SK-N-SH (cell line): ENCODE results near the gene BLOC1S6. TPM values are rescaled to one million over a fixed set of nuclear protein-coding genes. Genes with fewer than 3 reads are reported as not detected.

Source experiments
- CTCF ChIA-PET: fragments of 300-600, 350-600 bp; formaldehyde crosslinking; extraction: SDS; loops from one replicate; lab custom pipeline; 2021; lab: Yijun Ruan, JAX
- POLR2A ChIA-PET: fragments of 350-600 bp; sonication (Branson Sonifier 250); formaldehyde crosslinking; extraction: SDS; loops from one replicate; lab custom pipeline; 2020; ENCODE audit warnings: antibody characterized with exemption, inconsistent platforms; lab: Yijun Ruan, JAX
- DNase-seq: peaks from one replicate; pipeline ENCODE4 v3.0.0; 2012
- H2AFZ ChIP-seq: fragments of 200-600 bp; sonication (generic); 2 replicates; pipeline ENCODE4 v1.8.1; 2016; ENCODE audit warnings: antibody characterized with exemption, mild to moderate bottlenecking, low read depth
- H3F3A ChIP-seq: fragments of 200-600 bp; sonication (generic); replicated peaks from 2 replicates; pipeline ENCODE3; 2016; ENCODE audit warnings: antibody characterized with exemption, mild to moderate bottlenecking; ENCODE audit not compliant: insufficient read depth
- H3K27ac ChIP-seq, 2 experiments: fragments of 200-500 bp in 1 of 2; fragments of 200-600 bp in 1 of 2; sonication (Bioruptor generic) in 1 of 2; sonication (generic), shearing (Covaris generic) in 1 of 2; 2 replicates each; pipeline versions ENCODE4 v1.5.1 to v1.6.1; 2014 to 2016; ENCODE audit warnings: low read depth in 2 of 2, inconsistent platforms in 1 of 2, low read length in 1 of 2, mild to moderate bottlenecking in 1 of 2, mixed read lengths in 1 of 2
- H3K27me3 ChIP-seq: fragments of 200-600 bp; sonication (generic), shearing (Covaris generic); 2 replicates; pipeline ENCODE4 v1.6.1; 2016; ENCODE audit warnings: mixed run types; ENCODE audit not compliant: insufficient read depth
- H3K36me3 ChIP-seq, 2 experiments: fragments of 200-500 bp in 1 of 2; fragments of 200-600 bp in 1 of 2; sonication (Bioruptor generic) in 1 of 2; sonication (generic) in 1 of 2; replicated peaks in 1 of 2; 2 replicates each; pipeline versions ENCODE3 to v1.5.1; 2014 to 2016; ENCODE audit warnings: low read length in 1 of 2, mild to moderate bottlenecking in 1 of 2; ENCODE audit not compliant: insufficient read depth in 2 of 2, control insufficient read depth in 1 of 2
- H3K4me1 ChIP-seq, 2 experiments: fragments of 200-500 bp in 1 of 2; fragments of 200-600 bp in 1 of 2; sonication (Bioruptor generic) in 1 of 2; sonication (generic), shearing (Covaris generic) in 1 of 2; 2 replicates each; pipeline versions ENCODE4 v1.5.1 to v1.6.1; 2014 to 2016; ENCODE audit warnings: low read depth in 1 of 2, low read length in 1 of 2, mixed run types in 1 of 2; ENCODE audit not compliant: insufficient read depth in 2 of 2, control insufficient read depth in 1 of 2
- H3K4me2 ChIP-seq: fragments of 200-600 bp; sonication (generic), shearing (Covaris generic); 2 replicates; pipeline ENCODE4 v1.6.1; 2017; ENCODE audit warnings: mixed run types
- H3K4me3 ChIP-seq, 2 experiments: fragments of 200-500 bp in 1 of 2; fragments of 200-600 bp in 1 of 2; sonication (Bioruptor generic) in 1 of 2; sonication (generic), shearing (Covaris generic) in 1 of 2; 2 replicates each; pipeline versions ENCODE4 v1.5.1 to v1.8.1; 2014 to 2016; ENCODE audit warnings: low read depth in 2 of 2, inconsistent platforms in 1 of 2, low read length in 1 of 2, mild to moderate bottlenecking in 1 of 2, mixed read lengths in 1 of 2, moderate library complexity in 1 of 2
- H3K79me2 ChIP-seq: fragments of 200-600 bp; sonication (generic); 2 replicates; pipeline ENCODE4 v1.8.1; 2017; ENCODE audit warnings: mild to moderate bottlenecking; ENCODE audit not compliant: insufficient read depth
- H3K9ac ChIP-seq: fragments of 200-600 bp; sonication (generic); 2 replicates; pipeline ENCODE4 v1.6.1; 2017; ENCODE audit warnings: mixed run types
- H3K9me2 ChIP-seq: fragments of 200-600 bp; sonication (generic); 2 replicates; pipeline ENCODE4 v1.6.1; 2017; ENCODE audit warnings: mixed run types
- H3K9me3 ChIP-seq: fragments of 200-600 bp; sonication (generic); 2 replicates; pipeline ENCODE4 v1.6.1; 2017; ENCODE audit warnings: mixed run types, mild to moderate bottlenecking, moderate library complexity
- H4K20me1 ChIP-seq: fragments of 200-600 bp; sonication (generic); 2 replicates; pipeline ENCODE4 v1.6.1; 2017; ENCODE audit warnings: mild to moderate bottlenecking, mixed run types; ENCODE audit not compliant: insufficient read depth
- ELF1 ChIP-seq: IDR thresholded peaks from 2 replicates; pipeline ENCODE4 v1.4.0; 2012
- FOXJ3 ChIP-seq: sonication (generic); formaldehyde crosslinking; IDR thresholded peaks from 2 replicates; pipeline ENCODE4 v1.5.1; 2020; ENCODE audit warnings: mild to moderate bottlenecking, missing genetic modification reagents
- FOXM1 ChIP-seq: IDR thresholded peaks from 2 replicates; pipeline ENCODE4 v1.4.0; 2012; ENCODE audit warnings: low read depth, mild to moderate bottlenecking
- GABPA ChIP-seq: IDR thresholded peaks from 2 replicates; pipeline ENCODE4 v1.4.0; 2012; ENCODE audit warnings: low read depth, mild to moderate bottlenecking
- JUND ChIP-seq: IDR thresholded peaks from 2 replicates; pipeline ENCODE4 v1.4.0; 2012
- RAD21 ChIP-seq: IDR thresholded peaks from 2 replicates; pipeline ENCODE4 v1.6.1; 2012; ENCODE audit warnings: mild to moderate bottlenecking, low read length
- RCOR1 ChIP-seq: fragments of 150-350 bp; IDR thresholded peaks from 2 replicates; pipeline ENCODE4 v1.6.1; 2017; ENCODE audit warnings: antibody characterized with exemption, low read length
- TEAD4 ChIP-seq: IDR thresholded peaks from 2 replicates; pipeline ENCODE4 v1.4.0; 2012; ENCODE audit warnings: mild to moderate bottlenecking, borderline replicate concordance; ENCODE audit not compliant: insufficient read depth
- WGBS: methylation state at CpG from one replicate; pipeline ENCODE4 v1.1.6; 2017; ENCODE audit warnings: low lambda C conversion rate; 5-methylcytosine and 5-hydroxymethylcytosine counted together
- polyA plus RNA-seq, 3 experiments: library from polyadenylated mRNA; depleted of rRNA; stranded (reverse); fragments of >200 nt; gene quantifications; 2 replicates each; pipeline ENCODE4 v1.2.3, GENCODE V29; 2012
- TF ChIP-seq, protein P1 (sequence below): fragments of 150-350 bp; IDR thresholded peaks from 2 replicates; pipeline ENCODE4 v1.6.1; 2017; ENCODE audit warnings: antibody characterized with exemption, low read length, low read depth, borderline replicate concordance
- TF ChIP-seq, protein P2 (sequence below): IDR thresholded peaks from 2 replicates; pipeline ENCODE4 v1.4.0; 2012; ENCODE audit warnings: low read depth, borderline replicate concordance

BLOC1S6 gene
- polyA plus RNA-seq, 1 of the 3 experiments (the other 2 are of a cell fraction): 11.3 TPM

DNA sequence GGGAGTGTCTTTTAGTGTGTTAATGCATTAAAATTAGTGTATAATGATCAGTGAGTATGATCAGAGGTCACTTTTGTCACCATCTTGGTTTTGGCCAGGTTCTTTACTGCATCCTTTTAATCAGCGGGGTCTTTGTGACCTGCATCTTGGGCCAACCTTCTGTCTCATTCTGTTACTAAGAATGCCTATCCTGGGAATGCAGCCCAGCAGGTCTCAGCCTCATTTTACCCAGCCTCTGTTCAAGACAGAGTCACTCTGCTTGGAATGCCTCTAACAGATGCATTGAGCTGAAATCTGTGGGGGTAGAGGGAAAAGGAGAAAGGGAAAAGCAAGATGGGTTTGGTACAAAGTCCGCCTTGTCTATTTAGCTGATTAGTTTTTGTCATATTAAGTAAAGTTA is 5.3 kb upstream of the BLOC1S6 start (continued):
- TF ChIP-seq, protein P1, sequence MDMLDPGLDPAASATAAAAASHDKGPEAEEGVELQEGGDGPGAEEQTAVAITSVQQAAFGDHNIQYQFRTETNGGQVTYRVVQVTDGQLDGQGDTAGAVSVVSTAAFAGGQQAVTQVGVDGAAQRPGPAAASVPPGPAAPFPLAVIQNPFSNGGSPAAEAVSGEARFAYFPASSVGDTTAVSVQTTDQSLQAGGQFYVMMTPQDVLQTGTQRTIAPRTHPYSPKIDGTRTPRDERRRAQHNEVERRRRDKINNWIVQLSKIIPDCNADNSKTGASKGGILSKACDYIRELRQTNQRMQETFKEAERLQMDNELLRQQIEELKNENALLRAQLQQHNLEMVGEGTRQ: no peak
- TF ChIP-seq TEAD4 (no peak), FOXM1 (no peak), FOXJ3 (CRISPR knock-in tag) (no peak)
- TF ChIP-seq, protein P2, sequence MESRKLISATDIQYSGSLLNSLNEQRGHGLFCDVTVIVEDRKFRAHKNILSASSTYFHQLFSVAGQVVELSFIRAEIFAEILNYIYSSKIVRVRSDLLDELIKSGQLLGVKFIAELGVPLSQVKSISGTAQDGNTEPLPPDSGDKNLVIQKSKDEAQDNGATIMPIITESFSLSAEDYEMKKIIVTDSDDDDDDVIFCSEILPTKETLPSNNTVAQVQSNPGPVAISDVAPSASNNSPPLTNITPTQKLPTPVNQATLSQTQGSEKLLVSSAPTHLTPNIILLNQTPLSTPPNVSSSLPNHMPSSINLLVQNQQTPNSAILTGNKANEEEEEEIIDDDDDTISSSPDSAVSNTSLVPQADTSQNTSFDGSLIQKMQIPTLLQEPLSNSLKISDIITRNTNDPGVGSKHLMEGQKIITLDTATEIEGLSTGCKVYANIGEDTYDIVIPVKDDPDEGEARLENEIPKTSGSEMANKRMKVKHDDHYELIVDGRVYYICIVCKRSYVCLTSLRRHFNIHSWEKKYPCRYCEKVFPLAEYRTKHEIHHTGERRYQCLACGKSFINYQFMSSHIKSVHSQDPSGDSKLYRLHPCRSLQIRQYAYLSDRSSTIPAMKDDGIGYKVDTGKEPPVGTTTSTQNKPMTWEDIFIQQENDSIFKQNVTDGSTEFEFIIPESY: no peak
- TF ChIP-seq, all 33 proteins: peak for 0

DNA sequence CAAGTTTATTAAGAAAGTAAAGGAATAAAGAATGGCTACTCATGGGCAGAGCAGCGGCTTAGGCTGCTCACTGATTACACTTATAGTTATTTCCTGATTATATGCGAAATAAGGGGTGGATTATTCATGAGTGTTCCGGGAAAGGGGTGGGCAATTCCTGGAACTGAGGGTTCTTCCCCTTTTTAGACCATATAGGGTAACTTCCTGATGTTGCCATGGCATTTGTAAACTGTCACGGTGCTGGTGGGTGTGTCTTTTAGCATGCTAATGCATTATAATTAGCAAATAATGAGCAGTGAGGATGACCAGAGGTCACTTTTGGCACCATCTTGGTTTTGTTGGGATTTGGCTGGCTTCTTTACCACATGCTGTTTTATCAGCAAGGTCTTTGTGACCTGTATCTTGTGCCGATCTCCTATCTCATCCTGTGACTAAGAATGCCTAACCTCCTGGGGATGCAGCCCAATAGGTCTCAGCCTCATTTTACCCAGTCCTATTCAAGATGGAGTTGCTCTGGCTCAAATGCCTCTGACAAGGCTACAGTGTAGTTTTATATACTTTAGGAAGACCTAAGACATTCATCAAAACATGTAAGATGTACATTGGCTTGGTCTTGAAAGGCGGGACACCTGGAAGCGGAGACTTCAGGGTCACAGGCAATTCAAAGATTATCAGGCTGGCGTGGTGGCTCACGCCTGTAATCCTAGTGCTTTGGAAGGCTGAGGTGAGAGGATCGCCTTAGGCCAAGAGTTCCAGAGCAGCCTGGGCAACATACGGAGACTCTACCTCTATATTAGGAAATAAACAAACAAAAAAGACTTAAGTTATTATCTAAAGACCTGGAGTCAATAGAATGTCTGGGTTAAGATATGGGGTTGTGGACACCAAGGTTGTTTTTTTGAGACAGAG is 3.2 kb upstream of the BLOC1S6 start:
- Histone ChIP-seq H2AFZ (no peak overlapping the region), H3K27ac (no peak overlapping the region), H3K9me2 (no peaks in the 10 kb centered on the region), H3K4me3 (no peak overlapping the region), H3K79me2 (peaks cover 14% of the 10 kb centered on the region), H3F3A (peaks cover 10% of the 10 kb centered on the region), H3K9ac (no peak overlapping the region), H4K20me1 (no peaks in the 10 kb centered on the region), H3K9me3 (no peaks in the 10 kb centered on the region), H3K27me3 (no peaks in the 10 kb centered on the region), H3K36me3 (no peaks in the 10 kb centered on the region), H3K4me2 (no peak overlapping the region), H3K4me1 (peaks cover 9 to 15% of the 10 kb centered on the region in 2 experiments; a peak in 3 of 4 replicates)
- ChIA-PET POLR2A (no interaction called here), CTCF (interaction anchor here (1.0 to 5.1 kb wide), 2 partner anchors 11 to 29 kb away, joined by 3 to 25 read pairs; no protein-coding TSS in a partner anchor)
- WGBS: 97% methylated on average over 11 of the region's 11 CpGs
- TF ChIP-seq JUND: no peak
- TF ChIP-seq GABPA: no peak
- TF ChIP-seq TEAD4: no peak
- no peak for TF ChIP-seq FOXM1
- no peak for TF ChIP-seq RCOR1
- TF ChIP-seq RAD21: no peak
- TF ChIP-seq, protein P2: no peak
- TF ChIP-seq ELF1: no peak
- DNase-seq: no peak
